H4 (cell line): ENCODE results near the gene P2RY10. TPM values are rescaled to one million over a fixed set of nuclear protein-coding genes. Genes with fewer than 3 reads are reported as not detected.

Experiments
- total RNA-seq: library from RNA; depleted of rRNA; stranded (reverse); fragments of >200 nt; shearing (Covaris generic); gene quantifications from 2 replicates; pipeline ENCODE4 v1.2.3, GENCODE V29; 2014; rRNA removed

The P2RY10 gene
- total RNA-seq, 1 experiment from 2014 or later = not detected

Other genes starting within 250 kb of the P2RY10 start
- gene LPAR4, start 197.7 kb upstream of the P2RY10 start, total RNA-seq = 0.08 TPM in 1 of 2 replicates, not detected in the other
- 0.06 TPM in 1 of 2 replicates, not detected in the other for gene GPR174, start 199.3 kb downstream of the P2RY10 start, total RNA-seq